ENCODE data around the gene NLGN1. TPM values are rescaled to one million over a fixed set of nuclear protein-coding genes. Genes with fewer than 3 reads are reported as not detected.

The NLGN1 gene
- total RNA-seq, 2 donors from 2014 or later = 0.36 to 11.7 TPM

- H3K36me3 ChIP-seq = no peaks in the 10 kb centered on the region
- DNase-seq (ENCODE audit: low spot score) = no peak
- 91% methylated on average over 3 of the region's 3 CpGs for WGBS
- H3K27ac ChIP-seq = no peak overlapping the region
- H3K4me1 ChIP-seq (replicated peaks) = no peaks in the 10 kb centered on the region
- intact Hi-C loops (cut with DNase I) = no loop called here
- no peak for TF ChIP-seq CTCF (IDR thresholded peaks at IDR 0.05)
- TF ChIP-seq POLR2A (IDR thresholded peaks at IDR 0.05) = no peak
- no peak for TF ChIP-seq POLR2AphosphoS5 (IDR thresholded peaks at IDR 0.05)
- no peaks in the 10 kb centered on the region for H3K9me3 ChIP-seq
- no peaks in the 10 kb centered on the region for H3K27me3 ChIP-seq (replicated peaks; ENCODE audit: insufficient read depth)
- no peak overlapping the region for H3K4me3 ChIP-seq
These were observed 170.5 kb downstream of the NLGN1 start for GRCh38 chr3:173567997-173568396.

GRCh38 chr3:173568623-173569022 lies 171.1 kb downstream of the NLGN1 start:
- WGBS = 91% methylated on average over 14 of the region's 14 CpGs
- H3K36me3 ChIP-seq = no peaks in the 10 kb centered on the region
- H3K27me3 ChIP-seq (replicated peaks; ENCODE audit: insufficient read depth) = no peaks in the 10 kb centered on the region
- H3K4me1 ChIP-seq (replicated peaks) = no peaks in the 10 kb centered on the region
- intact Hi-C loops (cut with DNase I) = no loop called here
- DNase-seq (ENCODE audit: low spot score) = no peak
- H3K4me3 ChIP-seq = no peak overlapping the region
- H3K27ac ChIP-seq = no peak overlapping the region
- H3K9me3 ChIP-seq = no peaks in the 10 kb centered on the region
- TF ChIP-seq POLR2AphosphoS5 (IDR thresholded peaks at IDR 0.05) (no peak), POLR2A (IDR thresholded peaks at IDR 0.05) (no peak), CTCF (IDR thresholded peaks at IDR 0.05) (no peak)

- intact Hi-C loops (cut with DNase I) = no loop called here
- Histone ChIP-seq H3K27me3 (replicated peaks; ENCODE audit: insufficient read depth) (no peaks in the 10 kb centered on the region), H3K27ac (no peak overlapping the region), H3K4me3 (no peak overlapping the region), H3K9me3 (no peaks in the 10 kb centered on the region), H3K4me1 (replicated peaks) (no peaks in the 10 kb centered on the region), H3K36me3 (no peaks in the 10 kb centered on the region)
- TF ChIP-seq POLR2A (IDR thresholded peaks at IDR 0.05) (no peak), CTCF (IDR thresholded peaks at IDR 0.05) (no peak)
- no peak for DNase-seq (ENCODE audit: low spot score)
- 95% methylated on average over 2 of the region's 2 CpGs for WGBS
These were observed 186.0 kb downstream of the NLGN1 start for GRCh38 chr3:173583496-173583895.

GRCh38 chr3:173584093-173584837 lies 186.7 kb downstream of the NLGN1 start:
- H3K4me1 ChIP-seq (replicated peaks) = no peaks in the 10 kb centered on the region
- no peak for DNase-seq (ENCODE audit: low spot score)
- H3K9me3 ChIP-seq = no peaks in the 10 kb centered on the region
- no peak overlapping the region for H3K27ac ChIP-seq
- H3K4me3 ChIP-seq = peak overlapping the region; percentile 33 to 40
- 6% methylated on average over 16 of the region's 16 CpGs for WGBS
- TF ChIP-seq CTCF (IDR thresholded peaks at IDR 0.05) = peak in 3 of 4 experiments; percentile 38 to 48 (median 46)
- TF ChIP-seq POLR2A (IDR thresholded peaks at IDR 0.05) = no peak
- H3K27me3 ChIP-seq (replicated peaks; ENCODE audit: insufficient read depth) = no peaks in the 10 kb centered on the region
- intact Hi-C loops (cut with DNase I) = no loop called here
- no peaks in the 10 kb centered on the region for H3K36me3 ChIP-seq
